Osteocyte (in vitro differentiated cells): ENCODE data around the gene GALP. TPM values are rescaled to one million over a fixed set of nuclear protein-coding genes. Genes with fewer than 3 reads are reported as not detected.

Experiments used
- DNase-seq: peaks from one replicate; pipeline ENCODE4 v3.0.0; 2021; ENCODE audit warnings: mixed read lengths; ENCODE audit not compliant: unreplicated experiment; ENCODE audit errors: extremely low spot score
- H3K27ac Mint-ChIP-seq: one replicate; pipeline ENCODE4 v1.8.0; 2021; ENCODE audit warnings: mild to moderate bottlenecking, mixed read lengths; ENCODE audit not compliant: unreplicated experiment
- H3K27me3 Mint-ChIP-seq: one replicate; pipeline ENCODE4 v1.8.0; 2021; ENCODE audit warnings: mixed read lengths; ENCODE audit not compliant: unreplicated experiment
- H3K36me3 Mint-ChIP-seq: one replicate; pipeline ENCODE4 v1.8.0; 2021; ENCODE audit warnings: mixed read lengths; ENCODE audit not compliant: unreplicated experiment
- H3K4me1 Mint-ChIP-seq: one replicate; pipeline ENCODE4 v1.8.0; 2021; ENCODE audit warnings: mixed read lengths; ENCODE audit not compliant: unreplicated experiment
- H3K4me3 Mint-ChIP-seq: one replicate; pipeline ENCODE4 v1.8.0; 2021; ENCODE audit warnings: mild to moderate bottlenecking, moderate library complexity, mixed read lengths; ENCODE audit not compliant: unreplicated experiment
- H3K9me3 Mint-ChIP-seq: one replicate; pipeline ENCODE4 v1.8.0; 2021; ENCODE audit warnings: mixed read lengths; ENCODE audit not compliant: unreplicated experiment
- total RNA-seq: library from RNA; stranded (reverse); gene quantifications from 2 replicates; pipeline ENCODE4 v1.2.1, GENCODE V29; 2021
- TF ChIP-seq, protein P1 (sequence below): fragments of 200-600 bp; sonication (generic); IDR thresholded peaks from 2 replicates; pipeline ENCODE4 v1.5.0; 2021; ENCODE audit warnings: antibody characterized with exemption, mild to moderate bottlenecking, moderate library complexity

Gene GALP
- total RNA-seq, 1 donor from 2014 or later = not detected

DNA sequence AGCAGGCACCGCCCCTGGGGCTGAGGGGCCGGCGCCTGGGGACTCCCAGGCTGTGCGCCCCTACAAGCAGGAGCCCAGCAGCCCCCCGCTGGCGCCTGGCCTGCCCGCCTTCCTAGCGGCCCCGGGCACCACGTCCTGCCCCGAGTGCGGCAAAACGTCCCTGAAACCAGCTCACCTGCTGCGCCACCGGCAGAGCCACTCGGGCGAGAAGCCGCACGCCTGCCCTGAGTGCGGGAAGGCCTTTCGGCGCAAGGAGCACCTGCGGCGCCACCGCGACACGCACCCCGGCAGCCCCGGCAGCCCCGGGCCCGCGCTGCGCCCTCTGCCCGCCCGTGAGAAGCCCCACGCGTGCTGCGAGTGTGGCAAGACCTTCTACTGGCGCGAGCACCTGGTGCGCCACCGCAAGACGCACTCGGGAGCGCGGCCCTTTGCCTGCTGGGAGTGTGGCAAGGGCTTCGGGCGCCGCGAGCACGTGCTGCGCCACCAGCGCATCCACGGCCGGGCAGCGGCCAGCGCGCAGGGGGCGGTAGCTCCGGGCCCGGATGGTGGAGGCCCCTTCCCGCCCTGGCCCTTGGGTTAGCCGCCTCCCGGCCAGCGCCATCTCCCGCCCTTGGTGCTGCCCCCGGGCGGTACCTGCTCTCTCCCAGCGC is 16.1 kb upstream of the GALP start:
- Mint-ChIP-seq H3K4me1 (no peaks in the 10 kb centered on the region), H3K27me3 (no peaks in the 10 kb centered on the region), H3K4me3 (no peak overlapping the region), H3K9me3 (no peaks in the 10 kb centered on the region), H3K36me3 (peaks cover 25% of the 10 kb centered on the region), H3K27ac (no peak overlapping the region)
- no peak for DNase-seq
- TF ChIP-seq, protein P1, sequence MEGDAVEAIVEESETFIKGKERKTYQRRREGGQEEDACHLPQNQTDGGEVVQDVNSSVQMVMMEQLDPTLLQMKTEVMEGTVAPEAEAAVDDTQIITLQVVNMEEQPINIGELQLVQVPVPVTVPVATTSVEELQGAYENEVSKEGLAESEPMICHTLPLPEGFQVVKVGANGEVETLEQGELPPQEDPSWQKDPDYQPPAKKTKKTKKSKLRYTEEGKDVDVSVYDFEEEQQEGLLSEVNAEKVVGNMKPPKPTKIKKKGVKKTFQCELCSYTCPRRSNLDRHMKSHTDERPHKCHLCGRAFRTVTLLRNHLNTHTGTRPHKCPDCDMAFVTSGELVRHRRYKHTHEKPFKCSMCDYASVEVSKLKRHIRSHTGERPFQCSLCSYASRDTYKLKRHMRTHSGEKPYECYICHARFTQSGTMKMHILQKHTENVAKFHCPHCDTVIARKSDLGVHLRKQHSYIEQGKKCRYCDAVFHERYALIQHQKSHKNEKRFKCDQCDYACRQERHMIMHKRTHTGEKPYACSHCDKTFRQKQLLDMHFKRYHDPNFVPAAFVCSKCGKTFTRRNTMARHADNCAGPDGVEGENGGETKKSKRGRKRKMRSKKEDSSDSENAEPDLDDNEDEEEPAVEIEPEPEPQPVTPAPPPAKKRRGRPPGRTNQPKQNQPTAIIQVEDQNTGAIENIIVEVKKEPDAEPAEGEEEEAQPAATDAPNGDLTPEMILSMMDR = no peak

DNA sequence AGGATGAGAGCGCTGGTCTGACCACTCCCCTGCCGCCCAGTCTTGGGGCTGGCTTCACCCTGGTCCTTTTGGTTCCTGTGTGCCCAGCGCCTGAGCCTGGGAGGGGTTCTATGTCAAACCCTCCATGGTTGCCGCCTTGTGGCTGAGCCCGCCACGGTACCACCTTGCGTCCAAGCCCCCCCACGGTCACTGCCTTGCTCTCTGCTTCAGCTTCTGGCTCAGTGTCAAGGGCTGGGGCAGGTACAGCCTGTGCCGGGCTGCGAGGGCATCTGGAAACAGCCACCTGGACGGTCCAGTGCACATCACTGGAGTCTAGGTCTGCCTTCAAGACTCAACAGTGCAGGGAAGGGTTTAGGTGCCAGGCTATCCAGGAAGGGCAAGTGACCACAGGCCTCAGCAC is 14.3 kb upstream of the GALP start:
- Mint-ChIP-seq H3K9me3 (no peaks in the 10 kb centered on the region), H3K27ac (no peak overlapping the region), H3K4me3 (no peak overlapping the region), H3K36me3 (peaks cover 11% of the 10 kb centered on the region), H3K27me3 (no peaks in the 10 kb centered on the region), H3K4me1 (no peaks in the 10 kb centered on the region)
- TF ChIP-seq, protein P1 = no peak
- DNase-seq = no peak

DNA sequence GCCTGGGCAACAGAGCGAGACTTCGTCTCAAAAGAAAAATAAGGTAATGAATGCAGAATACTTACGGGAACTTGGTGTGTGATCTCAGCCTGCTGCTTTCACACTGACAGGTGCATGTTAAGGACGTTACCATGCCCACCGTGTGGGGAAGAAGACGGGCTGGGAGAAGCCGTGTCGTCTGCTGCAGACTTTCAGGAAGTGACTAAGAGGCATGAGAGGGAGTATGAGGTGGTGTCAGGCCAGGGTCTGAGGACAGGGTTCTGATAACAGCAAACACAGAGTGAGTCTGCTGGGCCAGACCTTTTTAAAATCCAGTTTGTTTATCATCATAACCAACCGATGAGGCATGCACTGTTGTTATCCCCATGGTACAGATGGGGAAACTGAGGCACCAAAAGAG is 13.6 kb upstream of the GALP start:
- DNase-seq = no peak
- TF ChIP-seq, protein P1 = no peak
- H3K9me3 Mint-ChIP-seq = no peaks in the 10 kb centered on the region
- H3K4me1 Mint-ChIP-seq = no peaks in the 10 kb centered on the region
- H3K4me3 Mint-ChIP-seq = no peak overlapping the region
- peaks cover 11% of the 10 kb centered on the region for H3K36me3 Mint-ChIP-seq
- H3K27me3 Mint-ChIP-seq = no peaks in the 10 kb centered on the region
- H3K27ac Mint-ChIP-seq = no peak overlapping the region

DNA sequence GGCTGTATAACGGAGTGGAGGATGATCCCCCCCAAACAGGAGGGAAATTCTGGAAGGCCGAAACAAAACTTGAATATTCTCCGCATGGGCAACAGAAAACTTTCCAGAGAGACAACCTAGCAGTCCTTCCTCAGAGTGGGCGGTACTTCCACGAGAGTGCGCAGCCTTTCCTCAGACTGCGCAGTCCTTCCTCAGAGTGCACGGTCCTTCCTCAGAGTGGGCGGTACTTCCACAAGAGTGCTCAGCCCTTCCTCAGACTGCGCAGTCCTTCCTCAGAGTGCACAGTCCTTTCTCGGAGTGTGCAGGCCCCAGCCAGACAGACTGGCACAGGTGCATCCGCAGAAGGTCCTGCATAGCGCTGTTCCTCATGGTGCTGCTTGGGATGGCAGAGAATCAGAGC is 12.7 kb upstream of the GALP start:
- H3K9me3 Mint-ChIP-seq = no peaks in the 10 kb centered on the region
- H3K4me1 Mint-ChIP-seq = no peaks in the 10 kb centered on the region
- no peak for DNase-seq
- no peak overlapping the region for H3K4me3 Mint-ChIP-seq
- H3K36me3 Mint-ChIP-seq = peaks cover 10% of the 10 kb centered on the region
- TF ChIP-seq, protein P1 = no peak
- no peaks in the 10 kb centered on the region for H3K27me3 Mint-ChIP-seq
- H3K27ac Mint-ChIP-seq = no peak overlapping the region

DNA sequence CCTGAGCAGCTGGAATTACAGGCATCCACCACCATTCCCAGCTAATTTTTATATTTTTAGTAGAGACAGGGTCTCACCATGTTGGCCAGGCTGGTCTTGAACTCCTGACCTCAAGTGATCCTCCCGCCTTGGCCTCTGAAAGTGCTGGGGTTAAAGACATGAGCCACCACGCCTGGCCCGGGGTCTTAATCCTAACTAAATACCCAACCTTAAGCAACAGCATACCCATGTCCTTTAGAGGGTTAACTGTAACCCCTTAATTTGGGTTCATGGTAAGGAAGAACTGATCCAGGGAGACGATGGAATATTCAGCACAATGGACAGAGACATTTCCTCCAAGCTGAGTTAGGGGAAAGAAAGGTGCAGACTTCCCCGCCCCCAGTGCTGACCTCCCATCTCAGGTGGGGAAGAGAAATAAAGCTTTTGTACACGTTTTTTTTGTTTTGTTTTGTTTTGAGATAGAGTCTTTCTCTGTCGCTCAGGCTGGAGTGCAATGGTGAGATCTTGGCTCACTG is 8.7 kb upstream of the GALP start:
- DNase-seq = no peak
- H3K4me1 Mint-ChIP-seq = no peaks in the 10 kb centered on the region
- H3K4me3 Mint-ChIP-seq = no peak overlapping the region
- TF ChIP-seq, protein P1 = no peak
- no peaks in the 10 kb centered on the region for H3K36me3 Mint-ChIP-seq
- no peaks in the 10 kb centered on the region for H3K27me3 Mint-ChIP-seq
- no peak overlapping the region for H3K27ac Mint-ChIP-seq
- H3K9me3 Mint-ChIP-seq = no peaks in the 10 kb centered on the region
